Stimulated activated CD4-positive, alpha-beta T cell treated with anti-CD3 and anti-CD28 coated beads, Interleukin-4, amount 100 ng/mL, for 24 hours (primary cell): Measurements from ENCODE around the gene FBXO31.
"Not testable (repeated sequence)": the region's sequence is repeated elsewhere in the genome, so short reads cannot be mapped to it uniquely, and the experiment has no call there.

ENCODE experiments used
- DNase-seq: peaks from one replicate; pipeline ENCODE4 v3.0.0-alpha.2; 2020

Gene FBXO31

DNA sequence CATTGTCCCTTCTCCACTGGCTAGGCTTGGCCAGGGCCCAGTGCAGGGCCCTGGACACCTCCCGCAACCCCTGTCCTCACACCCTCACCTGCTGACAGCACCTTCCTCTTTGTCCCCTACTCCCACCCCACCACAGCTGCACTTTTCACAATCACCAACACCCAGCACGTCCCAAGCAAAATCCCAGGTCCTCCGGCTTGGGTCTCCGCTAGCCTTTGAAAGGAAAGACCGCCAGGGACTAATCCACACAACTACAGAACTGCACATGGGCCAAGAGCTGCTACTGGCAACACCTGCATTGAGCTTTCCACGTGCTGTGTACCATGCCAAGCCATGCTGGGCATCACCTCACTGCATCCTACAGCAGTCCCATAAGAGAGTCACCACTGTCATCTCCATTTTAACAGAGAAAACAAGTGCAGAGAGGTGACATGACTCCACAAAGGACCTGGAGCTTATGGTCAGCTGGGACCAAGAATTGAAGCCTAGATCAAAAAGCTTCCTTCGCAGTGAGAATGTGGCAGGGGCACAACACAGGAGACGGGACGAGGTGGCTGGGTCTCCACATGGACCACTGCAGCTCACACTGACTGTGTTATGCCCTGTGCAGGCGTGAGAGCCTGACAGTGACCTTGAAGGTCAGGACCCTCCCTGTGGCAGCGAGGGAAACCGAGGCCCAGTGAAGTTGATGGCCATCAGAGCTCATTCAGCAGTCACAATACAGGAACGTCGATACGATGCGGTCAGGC lies 22.5 kb downstream of the FBXO31 start:
- no peak for DNase-seq

DNA sequence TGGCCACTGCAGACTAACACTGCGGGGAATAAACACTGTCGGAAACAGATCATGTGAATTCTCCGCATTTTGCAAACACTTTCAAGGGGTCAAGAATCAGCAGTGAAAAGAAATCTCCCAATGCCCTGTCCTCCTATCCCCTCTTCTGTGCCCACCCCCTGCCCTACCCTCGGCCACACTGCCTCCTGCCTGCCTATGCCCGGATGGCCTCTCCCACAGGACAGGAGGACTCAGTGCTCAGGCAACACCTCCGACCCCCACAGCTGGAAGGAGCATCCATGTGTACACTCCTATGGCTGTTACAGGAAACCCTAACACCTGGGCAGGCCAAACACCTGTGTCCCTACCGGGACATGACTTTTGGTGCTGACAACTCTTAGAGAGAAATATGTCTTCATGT lies 24.5 kb downstream of the FBXO31 start:
- no peak for DNase-seq

- DNase-seq: no peak
These were observed 24.9 kb downstream of the FBXO31 start for GRCh38 chr16:87358696-87359095.

GRCh38 chr16:87358250-87358649 lies 25.3 kb downstream of the FBXO31 start:
- DNase-seq: no peak

- DNase-seq: no peak
These were observed 27.1 kb downstream of the FBXO31 start for GRCh38 chr16:87356491-87356853.

DNA sequence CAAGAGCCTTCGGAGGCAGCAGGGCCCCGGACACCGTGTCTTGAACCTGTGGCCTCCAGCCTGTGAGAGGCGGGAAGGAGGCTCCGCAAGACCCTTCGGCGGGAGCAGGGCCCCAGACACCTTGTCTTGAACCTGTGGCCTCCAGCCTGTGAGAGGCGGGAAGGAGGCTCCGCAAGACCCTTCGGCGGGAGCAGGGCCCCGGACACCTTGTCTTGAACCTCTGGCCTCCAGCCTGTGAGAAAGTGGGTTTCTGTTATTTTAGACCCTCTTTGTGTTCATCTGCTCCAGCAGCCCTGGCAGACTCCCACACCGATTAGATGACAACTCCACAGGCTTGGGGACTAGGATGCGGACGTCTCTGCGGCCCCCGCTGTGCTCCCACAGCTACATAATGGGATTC lies 30.0 kb downstream of the FBXO31 start:
- no peak for DNase-seq

GRCh38 chr16:87352818-87353217 lies 30.8 kb downstream of the FBXO31 start:
- no peak for DNase-seq

DNA sequence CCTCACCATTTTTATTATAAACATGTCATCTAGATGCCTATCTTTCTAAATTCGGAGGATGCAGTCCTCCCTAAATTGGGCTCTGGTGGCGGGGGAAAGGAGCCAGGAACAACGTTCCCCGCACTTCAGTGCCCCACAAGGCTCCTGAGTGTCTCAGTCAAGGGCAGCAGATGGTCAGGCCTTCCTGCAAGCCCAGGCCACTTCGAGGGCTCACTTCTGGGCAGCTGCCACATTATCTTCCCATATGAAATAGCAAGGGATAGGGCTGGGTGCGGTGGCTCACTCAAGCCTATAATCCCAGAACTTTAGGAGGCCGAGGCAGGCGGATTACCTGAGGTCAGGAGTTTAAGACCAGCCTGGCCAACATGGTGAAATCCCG lies 32.3 kb downstream of the FBXO31 start:
- no peak for DNase-seq

GRCh38 chr16:87350681-87351319 lies 32.8 kb downstream of the FBXO31 start:
- DNase-seq: no peak

GRCh38 chr16:87350031-87350430 lies 33.5 kb downstream of the FBXO31 start:
- DNase-seq: no peak

GRCh38 chr16:87348616-87349157 lies 34.9 kb downstream of the FBXO31 start:
- no peak for DNase-seq

DNA sequence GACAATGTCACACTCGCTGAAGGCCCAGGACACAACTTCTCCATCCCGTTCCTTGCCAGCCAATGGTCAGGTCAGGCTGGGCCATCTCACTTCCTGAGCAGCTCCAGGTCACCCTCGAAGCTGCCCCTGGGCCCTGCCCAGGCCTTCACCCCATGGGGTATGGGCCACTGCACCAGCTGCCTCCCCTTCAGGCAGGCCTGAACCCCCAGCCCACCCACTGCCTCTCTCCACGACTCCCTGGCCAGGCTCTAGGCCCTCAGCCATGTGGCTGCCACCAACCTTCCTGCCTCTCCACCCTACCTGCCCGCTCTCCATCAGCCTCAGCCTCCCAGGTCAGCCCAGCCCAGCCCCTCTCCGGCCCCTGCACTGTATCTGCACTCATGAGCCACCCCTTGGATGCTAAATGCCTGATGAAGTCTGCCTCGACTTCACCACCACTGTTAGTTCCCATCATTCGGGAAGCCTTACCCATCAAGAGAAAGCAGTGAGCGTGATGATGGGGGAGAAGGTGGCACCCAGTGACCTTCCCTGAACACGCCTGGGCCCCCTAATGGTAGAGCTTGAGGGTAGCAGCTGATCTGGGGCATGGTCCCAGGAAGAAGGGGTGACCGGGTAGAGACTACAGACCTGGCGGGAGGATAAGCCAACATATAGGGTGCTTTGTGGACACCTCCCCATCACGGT lies 35.5 kb downstream of the FBXO31 start:
- DNase-seq: no peak

DNA sequence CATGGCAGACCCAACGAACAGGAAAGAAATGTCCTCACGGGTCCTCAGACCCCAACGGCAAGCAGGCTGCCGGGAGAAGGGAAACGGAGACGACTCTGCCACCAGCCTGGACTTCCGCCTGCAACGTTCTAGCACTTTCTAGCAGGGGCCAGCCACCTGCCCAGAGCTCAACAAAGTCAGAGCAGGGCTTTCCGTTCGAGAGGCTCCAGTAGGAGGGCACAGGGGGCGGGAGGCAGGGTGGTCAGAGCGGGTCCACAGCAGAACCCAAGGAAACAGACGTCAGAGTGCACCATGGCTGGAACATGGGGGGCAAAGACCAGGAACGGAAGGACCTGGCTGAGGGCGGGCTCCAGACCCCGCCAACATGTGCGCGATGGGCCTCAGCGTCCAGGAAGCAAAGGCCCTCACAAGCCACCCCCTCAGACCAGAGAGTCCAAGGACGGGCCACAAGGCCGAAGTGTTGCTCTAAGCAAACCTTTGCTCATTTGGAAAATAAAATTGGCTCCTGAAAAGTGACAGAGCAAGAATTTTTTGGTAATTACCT lies 37.0 kb downstream of the FBXO31 start:
- DNase-seq: no peak

GRCh38 chr16:87345726-87346424 lies 37.7 kb downstream of the FBXO31 start:
- no peak for DNase-seq

GRCh38 chr16:87344931-87345631 lies 38.5 kb downstream of the FBXO31 start:
- DNase-seq: peak; percentile 40

- DNase-seq: no peak
These were observed 39.2 kb downstream of the FBXO31 start for GRCh38 chr16:87344165-87344930.

DNA sequence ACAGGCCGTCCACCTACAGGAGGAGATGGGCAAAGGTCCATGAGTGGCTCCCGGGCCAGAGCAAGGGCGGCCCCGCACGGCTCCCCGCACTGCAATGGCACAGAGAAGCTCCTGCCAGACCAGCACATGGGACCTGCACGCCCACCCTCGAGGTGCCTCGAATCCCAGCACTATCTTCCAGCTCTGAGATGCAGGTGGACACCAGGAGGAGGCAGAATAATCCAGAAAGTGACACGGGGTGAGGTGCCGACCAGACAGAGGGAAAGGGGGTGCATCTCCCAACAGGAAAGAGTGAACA lies 39.9 kb downstream of the FBXO31 start:
- no peak for DNase-seq

- no peak for DNase-seq
These were observed 40.4 kb downstream of the FBXO31 start for GRCh38 chr16:87342978-87343752.

DNA sequence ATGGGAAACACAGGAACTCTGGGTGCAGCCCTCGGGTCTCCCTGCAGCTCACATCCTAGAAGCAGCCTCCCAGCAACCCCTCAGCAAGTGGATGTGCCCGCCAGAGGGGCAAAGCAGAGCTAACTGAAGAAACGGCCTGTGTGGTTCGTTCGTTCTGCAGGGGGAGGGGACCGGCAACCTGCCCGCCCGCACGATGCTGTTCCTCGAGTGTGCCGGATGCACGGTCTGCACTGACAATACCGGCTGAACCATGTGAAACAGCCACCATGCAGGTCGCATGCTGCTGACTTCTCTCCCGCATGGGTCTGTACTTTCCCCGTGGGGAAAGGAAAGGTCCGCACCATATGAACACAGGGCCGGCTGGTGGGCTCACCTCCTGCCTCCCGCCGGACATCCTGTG lies 41.1 kb downstream of the FBXO31 start:
- DNase-seq: no peak

DNA sequence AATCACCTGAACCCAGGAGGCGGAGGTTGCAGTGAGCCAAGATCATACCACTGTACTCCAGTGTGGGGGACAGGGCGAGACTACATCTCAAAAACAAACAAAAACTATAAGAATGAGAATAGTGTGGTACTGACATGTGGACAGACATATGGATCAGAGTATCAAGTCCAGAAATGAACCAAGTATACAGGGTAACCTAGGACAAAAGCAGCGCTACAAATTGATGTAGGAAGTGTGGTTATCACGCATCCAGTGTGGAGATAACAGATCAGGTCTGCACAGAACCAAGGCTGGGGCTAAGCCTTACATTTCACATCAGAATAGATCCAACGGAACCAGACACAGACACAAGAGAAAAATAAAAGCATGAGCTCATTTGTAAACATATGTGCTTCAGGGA lies 43.4 kb downstream of the FBXO31 start:
- no peak for DNase-seq

GRCh38 chr16:87339724-87340105 lies 43.9 kb downstream of the FBXO31 start:
- DNase-seq: not testable (repeated sequence)
